ENCODE measurements around the gene MID1IP1. TPM values are rescaled to one million over a fixed set of nuclear protein-coding genes. Genes with fewer than 3 reads are reported as not detected.

MID1IP1 gene
- total and polyA plus RNA-seq, 2 of the 8 experiments (the other 6 are each of a cell fraction or from before 2014, with no cell fraction given) = 118 to 128 TPM

DNA sequence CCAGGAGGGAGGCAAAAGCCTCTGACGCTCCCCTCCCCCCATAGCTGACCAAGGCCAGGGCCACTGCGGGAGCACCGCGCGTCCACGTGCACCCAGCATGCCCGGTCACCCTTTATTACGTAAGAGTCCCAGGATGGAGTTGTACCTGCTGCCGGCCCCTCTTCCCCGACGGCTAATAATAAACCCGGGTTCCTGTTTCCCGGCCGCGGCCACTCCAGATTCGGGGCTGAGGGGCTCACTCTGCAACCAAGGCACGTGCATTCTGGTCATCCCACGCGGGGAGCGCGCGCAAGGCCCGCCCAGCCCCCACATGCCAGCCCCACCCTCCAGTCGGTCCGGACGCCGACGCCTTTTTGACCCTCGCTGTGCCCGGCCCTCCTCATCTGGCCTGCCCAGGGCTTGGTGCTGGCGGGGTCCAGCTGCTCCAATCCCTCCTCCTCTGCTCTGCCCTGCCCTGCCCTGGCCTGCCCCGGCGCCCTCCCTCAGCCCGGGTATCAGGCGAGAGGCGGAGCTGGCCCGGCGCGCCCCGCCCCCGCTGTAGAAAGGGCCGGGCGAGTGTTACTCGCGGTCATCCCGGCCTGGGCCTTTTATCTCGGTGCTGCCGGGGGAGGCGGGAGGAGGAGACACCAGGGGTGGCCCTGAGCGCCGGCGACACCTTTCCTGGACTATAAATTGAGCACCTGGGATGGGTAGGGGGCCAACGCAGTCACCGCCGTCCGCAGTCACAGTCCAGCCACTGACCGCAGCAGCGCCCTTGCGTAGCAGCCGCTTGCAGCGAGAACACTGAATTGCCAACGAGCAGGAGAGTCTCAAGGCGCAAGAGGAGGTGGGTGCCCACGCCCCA is 2.6 kb downstream of the MID1IP1 start (continued):
- peak in 1 of 2 experiments; percentile 59; a peak in 1 of 3 replicates for TF ChIP-seq EP300 (IDR thresholded peaks at IDR 0.05; ENCODE audit: borderline replicate concordance in 1 of 2, low read depth in 2 of 2, low read length in 2 of 2)
- TF ChIP-seq CBX8 (IDR thresholded peaks at IDR 0.05; ENCODE audit: borderline replicate concordance, low read depth, low read length) = no peak
- no peak for TF ChIP-seq JUN (IDR thresholded peaks at IDR 0.05; ENCODE audit: low read depth, low read length)
- peak; percentile 54 for TF ChIP-seq ASH2L (IDR thresholded peaks at IDR 0.05; ENCODE audit: low read length)
- peak; percentile 70 to 93; a peak in 2 of 3 replicates for TF ChIP-seq POLR2A (IDR thresholded peaks at IDR 0.05; ENCODE audit: control extremely low read depth in 1 of 2, low read depth in 2 of 2, low read length in 2 of 2)
- TF ChIP-seq JUND (IDR thresholded peaks at IDR 0.05; ENCODE audit: low read length) = no peak
- TF ChIP-seq TEAD4 (IDR thresholded peaks at IDR 0.05; ENCODE audit: low read depth, low read length) = no peak
- TF ChIP-seq GABPA (IDR thresholded peaks at IDR 0.05; ENCODE audit: borderline replicate concordance, insufficient read depth, low read length) = no peak
- TF ChIP-seq POLR2AphosphoS5 (IDR thresholded peaks at IDR 0.05; ENCODE audit: low read depth, low read length) = peak; percentile 94
- no peak for TF ChIP-seq RNF2 (IDR thresholded peaks at IDR 0.05; ENCODE audit: borderline replicate concordance, low read depth, low read length, missing control alignments, poor library complexity, severe bottlenecking)
- peak; percentile 84 for TF ChIP-seq TAF1 (IDR thresholded peaks at IDR 0.05; ENCODE audit: low read depth, low read length)
- no peak for TF ChIP-seq RAD21 (IDR thresholded peaks at IDR 0.05 in 1 of 2, conservative IDR thresholded peaks at IDR 0.05 in 1 of 2; ENCODE audit: low read depth in 2 of 2, low read length in 2 of 2)
- no peak for TF ChIP-seq CBX5 (IDR thresholded peaks at IDR 0.05; ENCODE audit: low read depth, low read length)
- TF ChIP-seq NRF1 (IDR thresholded peaks at IDR 0.05; ENCODE audit: low read depth, low read length) = no peak
- peak in 1 of 2 experiments; percentile 34; a peak in 1 of 4 replicates for TF ChIP-seq SIN3A (conservative IDR thresholded peaks at IDR 0.05 in 1 of 2, IDR thresholded peaks at IDR 0.05 in 1 of 2; ENCODE audit: low read depth in 1 of 2, low read length in 2 of 2)
- TF ChIP-seq, protein P1, sequence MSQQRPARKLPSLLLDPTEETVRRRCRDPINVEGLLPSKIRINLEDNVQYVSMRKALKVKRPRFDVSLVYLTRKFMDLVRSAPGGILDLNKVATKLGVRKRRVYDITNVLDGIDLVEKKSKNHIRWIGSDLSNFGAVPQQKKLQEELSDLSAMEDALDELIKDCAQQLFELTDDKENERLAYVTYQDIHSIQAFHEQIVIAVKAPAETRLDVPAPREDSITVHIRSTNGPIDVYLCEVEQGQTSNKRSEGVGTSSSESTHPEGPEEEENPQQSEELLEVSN (IDR thresholded peaks at IDR 0.05) = peak; percentile 59
- 0 out of 2 replicates have a peak, but pooled peaks have one; percentile 9 for TF ChIP-seq SP1 (IDR thresholded peaks at IDR 0.05; ENCODE audit: low read depth, low read length)
- TF ChIP-seq EZH2 (IDR thresholded peaks at IDR 0.05; ENCODE audit: low read depth, low read length, severe bottlenecking) = no peak
- peak; percentile 67 for TF ChIP-seq CREB1 (IDR thresholded peaks at IDR 0.05)
- TF ChIP-seq TBP (IDR thresholded peaks at IDR 0.05; ENCODE audit: low read depth, low read length) = peak; percentile 86
- TF ChIP-seq SP4 (IDR thresholded peaks at IDR 0.05; ENCODE audit: low read length) = no peak
